ENCODE data around the gene CNRIP1. TPM values are rescaled to one million over a fixed set of nuclear protein-coding genes. Genes with fewer than 3 reads are reported as not detected.
A peak's percentile ranks its signal among the peaks of the same experiment; 100 is the strongest.

Gene CNRIP1
- total and polyA plus RNA-seq, 2 of the 4 experiments (the other 2 are of a cell fraction): 23.3 to 32.7 TPM

- Histone ChIP-seq H4K8ac (ENCODE audit: low read depth in 2 of 2, low read length in 2 of 2) (no peak overlapping the region), H2AFZ (replicated peaks; ENCODE audit: low read length, poor library complexity) (no peak overlapping the region), H2AK5ac (ENCODE audit: low read depth, low read length) (no peak overlapping the region), H3K9ac (ENCODE audit: low read depth, low read length) (no peak overlapping the region), H3K23ac (ENCODE audit: low read depth, low read length) (peak overlapping the region; percentile 35; the same call in 1 of the 2 replicates), H3K9me3 (ENCODE audit: control insufficient read depth, insufficient read depth, low read length) (no peaks in the 10 kb centered on the region), H3K56ac (ENCODE audit: extremely low read depth, insufficient read depth, low read length) (no peak overlapping the region), H2BK120ac (ENCODE audit: low read depth, low read length) (no peak overlapping the region), H3K14ac (replicated peaks; ENCODE audit: low read depth, low read length) (0 out of 2 replicates have a peak overlapping the region, but pooled peaks have one; percentile 19), H4K91ac (ENCODE audit: insufficient read depth, low read depth, low read length) (no peak overlapping the region), H2BK20ac (ENCODE audit: low read depth, low read length) (no peak overlapping the region), H3K18ac (ENCODE audit: low read depth, low read length) (no peak overlapping the region), H3K4me1 (ENCODE audit: control insufficient read depth, insufficient read depth, low read length) (peaks cover 15% of the 10 kb centered on the region), H2BK5ac (ENCODE audit: low read depth, low read length, poor library complexity, severe bottlenecking) (no peak overlapping the region), H3K9me1 (ENCODE audit: insufficient read depth, low read length) (peaks cover 17% of the 10 kb centered on the region), H3K36me3 (ENCODE audit: control insufficient read depth, insufficient read depth, low read length) (peaks cover 9% of the 10 kb centered on the region), H2AK9ac (replicated peaks; ENCODE audit: low read depth, low read length, poor library complexity) (no peak overlapping the region), H4K5ac (ENCODE audit: low read depth, low read length) (no peak overlapping the region), H3K27me3 (ENCODE audit: control insufficient read depth, insufficient read depth, low read length) (no peaks in the 10 kb centered on the region), H2BK15ac (ENCODE audit: low read depth, low read length) (no peak overlapping the region), H3K4ac (ENCODE audit: low read depth, low read length) (no peak overlapping the region), H3K27ac (ENCODE audit: insufficient read depth, low read length) (no peak overlapping the region), H3K4me2 (ENCODE audit: low read depth, low read length) (no peak overlapping the region), H3K79me1 (ENCODE audit: low read depth in 1 of 2, low read length in 2 of 2) (peaks cover 0 to 50% of the 10 kb centered on the region in 2 experiments; a peak in 2 of 4 replicates), H3K4me3 (ENCODE audit: insufficient read depth, low read depth, low read length) (no peak overlapping the region), H4K20me1 (ENCODE audit: insufficient read depth, low read length) (peaks cover 90% of the 10 kb centered on the region)
- dilution Hi-C loops (cut with HindIII; ENCODE audit: low sequenced_read_pairs, unreplicated experiment) (no loop called here), in situ Hi-C loops (cut with MboI; ENCODE audit: low sequenced_read_pairs) (loop anchor here (10.0 kb wide), 1 partner anchor 52 kb away; no protein-coding TSS in a partner anchor), intact Hi-C loops (cut with micrococcal nuclease) (no loop called here)
- CTCF ChIA-PET: no interaction called here
- TF ChIP-seq MAFK (IDR thresholded peaks at IDR 0.05; ENCODE audit: low read depth, low read length) (no peak), RFX5 (IDR thresholded peaks at IDR 0.05; ENCODE audit: low read depth, low read length) (no peak), POLR2A (IDR thresholded peaks at IDR 0.05; ENCODE audit: low read depth, low read length) (no peak), USF2 (IDR thresholded peaks at IDR 0.05; ENCODE audit: low read depth, low read length) (no peak), NFE2L2 (IDR thresholded peaks at IDR 0.05; ENCODE audit: low read depth, low read length) (no peak), RAD21 (IDR thresholded peaks at IDR 0.05; ENCODE audit: low read length) (no peak), MAZ (IDR thresholded peaks at IDR 0.05; ENCODE audit: borderline replicate concordance, low read depth, low read length) (no peak), CTCF (conservative IDR thresholded peaks at IDR 0.05; ENCODE audit: low read depth, low read length) (no peak), FOS (IDR thresholded peaks at IDR 0.05; ENCODE audit: low read depth, low read length) (no peak), BHLHE40 (IDR thresholded peaks at IDR 0.05; ENCODE audit: low read depth, low read length) (no peak), SMC3 (IDR thresholded peaks at IDR 0.05; ENCODE audit: low read depth, low read length) (no peak), MXI1 (IDR thresholded peaks at IDR 0.05; ENCODE audit: borderline replicate concordance, low read depth, low read length) (no peak), CEBPB (IDR thresholded peaks at IDR 0.05; ENCODE audit: low read depth, low read length) (no peak), CHD1 (IDR thresholded peaks at IDR 0.05; ENCODE audit: low read depth, low read length) (no peak), ELK1 (IDR thresholded peaks at IDR 0.05; ENCODE audit: borderline replicate concordance, low read depth, low read length) (no peak)
- WGBS, 2 experiments (ENCODE audit: extremely low coverage in 2 of 2, insufficient read length in 1 of 2): 100% methylated on average over 1 of the region's 1 CpG; no CpG with 5 or more reads in 1 of the 2 experiments
- ATAC-seq (ENCODE audit: low read depth): no peak
- POLR2A ChIA-PET (ENCODE audit: unreplicated experiment): interaction anchor here (0.5 kb wide), 1 partner anchor 236 kb away, joined by 3 read pairs; no protein-coding TSS in a partner anchor
- DNase-seq: no peak
- BruUV-seq (replicated peaks): no TSS peak
Measured at GRCh38 chr2:68246396-68246795, 73.4 kb downstream of the CNRIP1 start.
